Body of pancreas (tissue), 4 donors: ENCODE data around the gene HSPA12A. TPM values are rescaled to one million over a fixed set of nuclear protein-coding genes. Genes with fewer than 3 reads are reported as not detected.
A peak's percentile ranks its signal among the peaks of the same experiment; 100 is the strongest.

ENCODE experiments used
- ATAC-seq: fragments of 150-250 bp; one replicate; pipeline ENCODE4 v1.9.1; 2016
- DNase-seq, 4 donors: peaks; one replicate each; pipeline ENCODE4 v3.0.0-alpha.2; 2019
- H3K27ac ChIP-seq, 4 donors: fragments of 200-600 bp; sonication (generic); 1 replicate in 3 of 4; 2 replicates in 1 of 4; pipeline versions ENCODE4 v1.5.1 to v1.6.1; 2016 to 2019; ENCODE audit warnings: mild to moderate bottlenecking in 1 of 4, mixed read lengths in 1 of 4, moderate library complexity in 1 of 4
- H3K27me3 ChIP-seq, 2 donors: fragments of 200-600 bp; sonication (generic); one replicate each; pipeline ENCODE4 v1.6.0; 2016; ENCODE audit warnings: mild to moderate bottlenecking in 1 of 2
- H3K36me3 ChIP-seq, 2 donors: fragments of 200-600 bp; sonication (generic); replicated peaks in 1 of 2; 2 replicates each; pipeline ENCODE4 v1.5.1; 2016; ENCODE audit warnings: low read depth in 2 of 2; ENCODE audit not compliant: insufficient read depth in 1 of 2
- H3K4me1 ChIP-seq: fragments of 200-600 bp; sonication (generic); one replicate; pipeline ENCODE4 v1.6.0; 2016
- H3K4me3 ChIP-seq, 2 donors: fragments of 200-600 bp; sonication (generic); 1 replicate in 1 of 2; 2 replicates in 1 of 2; pipeline ENCODE4 v1.5.1; 2016 to 2019
- H3K9me3 ChIP-seq, 3 donors: fragments of 200-600 bp; sonication (generic); 1 replicate in 2 of 3; 2 replicates in 1 of 3; pipeline ENCODE4 v1.5.1; 2016
- POLR2A ChIP-seq, 3 donors: fragments of 450-650 bp; IDR thresholded peaks; one replicate each; pipeline ENCODE4 v1.6.1; 2016; ENCODE audit warnings: antibody characterized with exemption in 3 of 3, mild to moderate bottlenecking in 2 of 3
- WGBS, 2 donors: methylation state at CpG; one replicate each; pipeline ENCODE4 v1.1.5; 2017; 5-methylcytosine and 5-hydroxymethylcytosine counted together
- intact Hi-C: fragments of 100-400 bp; cut with DNase I; formaldehyde crosslinking; loops from one replicate; pipeline ENCODE4 v1.15.1; 2023
- total RNA-seq, 2 donors: library from RNA; depleted of rRNA; stranded (reverse); fragments of >200 nt; gene quantifications; one replicate each; pipeline ENCODE4 v1.1.0, GENCODE V29; 2016
- TF ChIP-seq, protein P1 (sequence below), 7 experiments: fragments of 450-650 bp in 4 of 7; fragments of 200-600 bp in 3 of 7; sonication (generic) in 3 of 7; IDR thresholded peaks; one replicate each; pipeline ENCODE4 v1.5.1; 2016 to 2019; ENCODE audit warnings: antibody characterized with exemption in 7 of 7

The HSPA12A gene
- total RNA-seq, 2 donors from 2014 or later = 8.3 to 22.7 TPM

DNA sequence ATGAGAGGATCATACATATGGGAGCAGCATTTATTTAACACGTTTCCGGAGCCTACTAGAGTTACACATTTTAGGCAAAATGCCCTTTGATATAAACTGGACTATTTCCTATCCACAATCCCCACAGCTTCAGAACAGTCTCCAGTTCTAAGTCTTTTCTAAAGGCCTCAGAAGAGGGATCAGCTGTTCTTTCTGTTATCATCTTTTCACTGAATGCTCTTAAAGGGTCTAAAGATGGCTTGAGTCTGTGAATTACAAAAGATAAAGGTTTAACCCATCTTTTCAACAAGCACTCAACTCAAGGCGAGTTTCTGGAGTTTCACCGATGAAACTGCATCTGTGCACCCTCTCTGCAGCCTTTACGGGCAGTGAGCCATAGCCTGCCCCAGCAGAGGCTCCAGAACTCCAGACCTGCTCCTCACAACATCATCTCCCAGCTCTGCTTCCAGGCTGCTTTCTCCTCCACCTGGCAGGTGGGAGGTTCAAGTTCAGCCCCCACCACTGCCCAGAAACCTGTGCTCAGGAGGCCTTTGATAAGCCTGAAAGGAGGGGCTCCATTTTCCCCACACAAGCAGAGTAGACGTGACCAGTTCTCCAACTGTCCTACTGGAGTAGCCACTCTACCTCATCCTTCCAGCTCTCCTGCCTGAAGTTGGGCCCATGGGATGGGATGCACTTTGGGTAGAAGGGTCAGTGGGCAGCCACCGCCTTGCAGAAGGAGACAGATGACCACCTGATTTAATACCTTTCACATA is 53.4 kb downstream of the HSPA12A start:
- Histone ChIP-seq H3K9me3 (no peaks in the 10 kb centered on the region), H3K36me3 (no peaks in the 10 kb centered on the region), H3K27me3 (no peaks in the 10 kb centered on the region), H3K4me3 (no peak overlapping the region), H3K27ac (no peak overlapping the region), H3K4me1 (peaks cover 9% of the 10 kb centered on the region)
- TF ChIP-seq, protein P1, sequence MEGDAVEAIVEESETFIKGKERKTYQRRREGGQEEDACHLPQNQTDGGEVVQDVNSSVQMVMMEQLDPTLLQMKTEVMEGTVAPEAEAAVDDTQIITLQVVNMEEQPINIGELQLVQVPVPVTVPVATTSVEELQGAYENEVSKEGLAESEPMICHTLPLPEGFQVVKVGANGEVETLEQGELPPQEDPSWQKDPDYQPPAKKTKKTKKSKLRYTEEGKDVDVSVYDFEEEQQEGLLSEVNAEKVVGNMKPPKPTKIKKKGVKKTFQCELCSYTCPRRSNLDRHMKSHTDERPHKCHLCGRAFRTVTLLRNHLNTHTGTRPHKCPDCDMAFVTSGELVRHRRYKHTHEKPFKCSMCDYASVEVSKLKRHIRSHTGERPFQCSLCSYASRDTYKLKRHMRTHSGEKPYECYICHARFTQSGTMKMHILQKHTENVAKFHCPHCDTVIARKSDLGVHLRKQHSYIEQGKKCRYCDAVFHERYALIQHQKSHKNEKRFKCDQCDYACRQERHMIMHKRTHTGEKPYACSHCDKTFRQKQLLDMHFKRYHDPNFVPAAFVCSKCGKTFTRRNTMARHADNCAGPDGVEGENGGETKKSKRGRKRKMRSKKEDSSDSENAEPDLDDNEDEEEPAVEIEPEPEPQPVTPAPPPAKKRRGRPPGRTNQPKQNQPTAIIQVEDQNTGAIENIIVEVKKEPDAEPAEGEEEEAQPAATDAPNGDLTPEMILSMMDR (IDR thresholded peaks at IDR 0.05) = no peak
- TF ChIP-seq POLR2A (IDR thresholded peaks at IDR 0.05) = no peak
- 74 to 75% methylated on average over 7 of the region's 7 CpGs for WGBS, 2 donors
- DNase-seq (no peak), ATAC-seq (no peak)
- intact Hi-C loops = no loop called here

DNA sequence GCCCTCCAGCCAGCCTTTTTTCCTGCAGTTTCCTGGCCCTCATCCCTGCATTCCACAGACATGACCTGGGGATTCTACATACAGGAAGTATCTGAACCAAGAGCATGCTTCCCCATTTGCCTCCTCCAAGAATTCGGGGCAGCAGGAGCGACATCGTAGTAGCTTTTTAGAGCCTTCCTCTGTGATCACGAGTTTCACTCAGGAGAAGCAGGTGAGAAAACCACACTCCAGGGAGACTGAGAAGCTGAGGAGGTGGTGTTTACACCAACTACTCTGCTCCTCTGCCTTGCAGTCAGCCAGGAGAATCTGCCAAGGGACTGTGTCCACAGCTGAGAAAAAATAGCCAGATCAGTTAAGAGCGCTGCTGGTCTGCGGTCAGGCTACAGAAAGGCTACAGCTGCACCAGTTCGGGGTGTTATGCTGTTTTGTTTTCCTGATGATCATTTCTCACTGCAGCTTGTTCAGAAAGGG is 54.1 kb downstream of the HSPA12A start:
- Histone ChIP-seq H3K27me3 (no peaks in the 10 kb centered on the region), H3K36me3 (no peaks in the 10 kb centered on the region), H3K9me3 (no peaks in the 10 kb centered on the region), H3K4me1 (peaks cover 9% of the 10 kb centered on the region), H3K27ac (no peak overlapping the region), H3K4me3 (no peak overlapping the region)
- TF ChIP-seq, protein P1 (IDR thresholded peaks at IDR 0.05) = no peak
- TF ChIP-seq POLR2A (IDR thresholded peaks at IDR 0.05) = no peak
- peak; percentile 23 for ATAC-seq
- WGBS, 2 donors = 35 to 47% methylated on average over 7 of the region's 7 CpGs
- intact Hi-C loops = no loop called here
- no peak for DNase-seq

DNA sequence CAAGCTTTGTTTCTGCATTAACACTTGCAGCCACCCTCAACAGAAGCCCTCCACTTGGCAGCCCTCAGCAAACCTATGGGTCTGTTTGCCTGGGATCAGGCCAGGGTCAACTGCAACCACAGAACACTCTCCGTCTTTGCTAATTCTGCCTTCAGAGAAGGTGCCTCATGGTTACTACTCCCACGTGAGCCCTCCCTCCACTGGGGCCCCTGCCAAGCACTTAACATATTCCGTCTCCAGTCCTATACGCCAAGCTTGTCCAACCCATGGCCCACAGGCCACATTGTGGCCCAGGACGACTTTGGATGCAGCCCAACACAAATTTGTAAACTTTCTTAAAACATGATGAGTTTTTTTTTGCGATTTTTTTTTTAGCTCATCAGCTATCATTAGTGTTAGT is 54.7 kb downstream of the HSPA12A start:
- intact Hi-C loops = no loop called here
- ATAC-seq (no peak), DNase-seq (no peak)
- H3K9me3 ChIP-seq = no peaks in the 10 kb centered on the region
- peaks cover 9% of the 10 kb centered on the region for H3K4me1 ChIP-seq
- 75 to 77% methylated on average over 6 of the region's 6 CpGs for WGBS, 2 donors
- H3K36me3 ChIP-seq = no peaks in the 10 kb centered on the region
- no peaks in the 10 kb centered on the region for H3K27me3 ChIP-seq
- H3K4me3 ChIP-seq = no peak overlapping the region
- H3K27ac ChIP-seq = no peak overlapping the region
- no peak for TF ChIP-seq POLR2A (IDR thresholded peaks at IDR 0.05)
- TF ChIP-seq, protein P1 (IDR thresholded peaks at IDR 0.05) = no peak

DNA sequence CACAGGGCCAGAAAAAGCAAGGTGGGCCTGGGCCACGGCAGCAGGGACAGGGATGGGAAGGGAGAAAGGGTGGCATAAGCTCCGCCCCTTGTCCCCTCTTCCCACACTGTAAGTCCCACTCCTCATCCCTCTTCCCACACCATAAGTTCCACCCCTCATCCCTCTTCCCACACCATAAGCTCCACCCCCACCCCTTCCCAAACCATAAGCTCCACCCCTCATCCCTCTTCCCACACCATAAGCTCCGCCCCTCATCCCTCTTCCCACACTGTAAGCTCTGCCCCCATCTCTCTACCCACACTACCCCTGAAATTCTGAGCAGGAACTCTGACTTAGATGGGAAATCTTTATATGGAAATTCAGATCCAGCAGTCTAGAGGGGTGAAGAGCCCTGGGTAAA is 55.7 kb downstream of the HSPA12A start:
- ATAC-seq (no peak), DNase-seq (no peak)
- 75 to 84% methylated on average over 3 of the region's 3 CpGs for WGBS, 2 donors
- Histone ChIP-seq H3K9me3 (no peaks in the 10 kb centered on the region), H3K4me3 (no peak overlapping the region), H3K27ac (no peak overlapping the region), H3K27me3 (no peaks in the 10 kb centered on the region), H3K36me3 (no peaks in the 10 kb centered on the region), H3K4me1 (peaks cover 9% of the 10 kb centered on the region)
- no peak for TF ChIP-seq POLR2A (IDR thresholded peaks at IDR 0.05)
- TF ChIP-seq, protein P1 (IDR thresholded peaks at IDR 0.05) = no peak
- intact Hi-C loops = no loop called here

DNA sequence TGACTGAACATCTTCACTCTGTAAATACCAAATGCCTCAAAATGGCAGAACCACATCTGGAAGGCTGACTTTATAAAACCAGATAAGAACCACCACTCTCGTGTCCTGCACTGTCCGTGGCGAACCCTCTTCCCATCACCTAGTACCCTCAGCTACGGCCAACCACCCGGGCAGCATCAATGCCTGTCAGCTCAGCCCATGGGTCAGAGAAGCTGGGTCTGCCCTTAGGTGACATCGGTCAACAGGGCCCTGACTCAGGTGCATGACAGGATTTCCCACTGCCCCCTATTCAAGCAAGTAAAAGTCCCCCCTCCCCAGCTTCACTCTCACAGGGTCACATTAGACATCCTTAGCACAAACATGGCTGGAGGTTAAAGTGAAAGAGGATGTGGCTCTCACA is 56.6 kb downstream of the HSPA12A start:
- intact Hi-C loops = no loop called here

More for the DNA sequence above, 56.6 kb downstream of the HSPA12A start:
- Histone ChIP-seq H3K9me3 (no peaks in the 10 kb centered on the region), H3K36me3 (no peaks in the 10 kb centered on the region), H3K27me3 (no peaks in the 10 kb centered on the region), H3K4me3 (no peak overlapping the region), H3K27ac (no peak overlapping the region), H3K4me1 (peaks cover 6% of the 10 kb centered on the region)
- no peak for TF ChIP-seq POLR2A (IDR thresholded peaks at IDR 0.05)
- TF ChIP-seq, protein P1 (IDR thresholded peaks at IDR 0.05) = no peak
- WGBS, 2 donors = 93 to 99% methylated on average over 6 of the region's 6 CpGs
- DNase-seq = no peak
- no peak for ATAC-seq
